ENCODE results near the gene ZSWIM3. TPM values are rescaled to one million over a fixed set of nuclear protein-coding genes. Genes with fewer than 3 reads are reported as not detected.

Gene ZSWIM3
- total RNA-seq, 4 donors from 2014 or later: 2.2 to 8.3 (median 5.7) TPM

GRCh38 chr20:45902199-45902701, 44.8 kb downstream of the ZSWIM3 start:
- DNase-seq: no peak
- peaks cover 0 to 11% (median under 1%) of the 10 kb centered on the region in 4 donors for H3K36me3 ChIP-seq
- WGBS, 2 donors (ENCODE audit: low coverage in 1 of 2): 90% methylated on average over 14 of the region's 14 CpGs; no CpG with 5 or more reads in 1 of the 2 donors

GRCh38 chr20:45904583-45905504, 47.4 kb downstream of the ZSWIM3 start:
- Histone ChIP-seq H3K4me1 (no peaks in the 10 kb centered on the region), H3K4me3 (no peak overlapping the region), H3K36me3 (no peaks in the 10 kb centered on the region), H3K27ac (no peak overlapping the region), H3K27me3 (no peaks in the 10 kb centered on the region), H3K9me3 (no peaks in the 10 kb centered on the region)
- 84 to 86% methylated on average over 6 to 16 of the region's 16 CpGs for WGBS, 2 donors (ENCODE audit: low coverage in 1 of 2)
- intact Hi-C loops (cut with DNase I; ENCODE audit: low total_unique reads): no loop called here
- in situ Hi-C loops (cut with MboI; ENCODE audit: low pct_ligation_motif_present in 1 of 4, low pct_unique_long_range_greater_than_20kb in 1 of 4, low sequenced_read_pairs in 3 of 4): no loop called here
- TF ChIP-seq EP300 (IDR thresholded peaks at IDR 0.05; ENCODE audit: low read depth) (no peak), POLR2AphosphoS5 (IDR thresholded peaks at IDR 0.05) (no peak), CTCF (IDR thresholded peaks at IDR 0.05) (no peak), POLR2A (IDR thresholded peaks at IDR 0.05) (no peak)
- no peak for DNase-seq

More at GRCh38 chr20:45902199-45902701, 44.8 kb downstream of the ZSWIM3 start:
- no peak overlapping the region for H3K27ac ChIP-seq
- intact Hi-C loops (cut with DNase I; ENCODE audit: low total_unique reads): no loop called here
- in situ Hi-C loops (cut with MboI; ENCODE audit: low pct_ligation_motif_present in 1 of 4, low pct_unique_long_range_greater_than_20kb in 1 of 4, low sequenced_read_pairs in 3 of 4): no loop called here
- no peak for TF ChIP-seq EP300 (IDR thresholded peaks at IDR 0.05; ENCODE audit: low read depth)
- TF ChIP-seq CTCF (IDR thresholded peaks at IDR 0.05): no peak
- TF ChIP-seq POLR2AphosphoS5 (IDR thresholded peaks at IDR 0.05): no peak
- TF ChIP-seq POLR2A (IDR thresholded peaks at IDR 0.05): no peak
- H3K9me3 ChIP-seq: no peaks in the 10 kb centered on the region
- H3K4me3 ChIP-seq: no peak overlapping the region
- no peaks in the 10 kb centered on the region for H3K4me1 ChIP-seq
- H3K27me3 ChIP-seq: no peaks in the 10 kb centered on the region

GRCh38 chr20:45905505-45906079, 48.2 kb downstream of the ZSWIM3 start:
- in situ Hi-C loops (cut with MboI; ENCODE audit: low pct_ligation_motif_present in 1 of 4, low pct_unique_long_range_greater_than_20kb in 1 of 4, low sequenced_read_pairs in 3 of 4): no loop called here
- TF ChIP-seq EP300 (IDR thresholded peaks at IDR 0.05; ENCODE audit: low read depth): no peak
- TF ChIP-seq POLR2A (IDR thresholded peaks at IDR 0.05): no peak
- TF ChIP-seq CTCF (IDR thresholded peaks at IDR 0.05): no peak
- no peak for TF ChIP-seq POLR2AphosphoS5 (IDR thresholded peaks at IDR 0.05)
- DNase-seq: no peak
- no peaks in the 10 kb centered on the region for H3K9me3 ChIP-seq
- H3K27ac ChIP-seq: no peak overlapping the region
- H3K27me3 ChIP-seq: no peaks in the 10 kb centered on the region
- WGBS, 2 donors (ENCODE audit: low coverage in 1 of 2): 86 to 88% methylated on average over 3 to 8 of the region's 8 CpGs
- H3K36me3 ChIP-seq: no peaks in the 10 kb centered on the region
- intact Hi-C loops (cut with DNase I; ENCODE audit: low total_unique reads): no loop called here
- H3K4me3 ChIP-seq: no peak overlapping the region
- peaks cover 0 to 7% (median 0%) of the 10 kb centered on the region in 4 donors for H3K4me1 ChIP-seq

- no peaks in the 10 kb centered on the region for H3K9me3 ChIP-seq
- H3K27ac ChIP-seq: no peak overlapping the region
- in situ Hi-C loops (cut with MboI; ENCODE audit: low pct_ligation_motif_present in 1 of 4, low pct_unique_long_range_greater_than_20kb in 1 of 4, low sequenced_read_pairs in 3 of 4) (no loop called here), intact Hi-C loops (cut with DNase I; ENCODE audit: low total_unique reads) (no loop called here)
- H3K4me3 ChIP-seq: no peak overlapping the region
- 96% methylated on average over 17 of the region's 17 CpGs; no CpG with 5 or more reads in 1 of the 2 donors for WGBS, 2 donors (ENCODE audit: low coverage in 1 of 2)
- H3K27me3 ChIP-seq: no peaks in the 10 kb centered on the region
- H3K36me3 ChIP-seq: no peaks in the 10 kb centered on the region
- TF ChIP-seq CTCF (IDR thresholded peaks at IDR 0.05): no peak
- TF ChIP-seq POLR2AphosphoS5 (IDR thresholded peaks at IDR 0.05): no peak
- no peak for TF ChIP-seq EP300 (IDR thresholded peaks at IDR 0.05; ENCODE audit: low read depth)
- H3K4me1 ChIP-seq: peaks cover 8 to 22% (median 14%) of the 10 kb centered on the region in 4 donors
- DNase-seq: no peak
Observed at GRCh38 chr20:45907219-45907948, 50.0 kb downstream of the ZSWIM3 start.
